ENCODE results near the gene YOD1. TPM values are rescaled to one million over a fixed set of nuclear protein-coding genes. Genes with fewer than 3 reads are reported as not detected.

YOD1 gene
- total and polyA plus RNA-seq, 2 of the 4 experiments (the other 2 are of a cell fraction), result 1.8 to 5.4 TPM

DNA sequence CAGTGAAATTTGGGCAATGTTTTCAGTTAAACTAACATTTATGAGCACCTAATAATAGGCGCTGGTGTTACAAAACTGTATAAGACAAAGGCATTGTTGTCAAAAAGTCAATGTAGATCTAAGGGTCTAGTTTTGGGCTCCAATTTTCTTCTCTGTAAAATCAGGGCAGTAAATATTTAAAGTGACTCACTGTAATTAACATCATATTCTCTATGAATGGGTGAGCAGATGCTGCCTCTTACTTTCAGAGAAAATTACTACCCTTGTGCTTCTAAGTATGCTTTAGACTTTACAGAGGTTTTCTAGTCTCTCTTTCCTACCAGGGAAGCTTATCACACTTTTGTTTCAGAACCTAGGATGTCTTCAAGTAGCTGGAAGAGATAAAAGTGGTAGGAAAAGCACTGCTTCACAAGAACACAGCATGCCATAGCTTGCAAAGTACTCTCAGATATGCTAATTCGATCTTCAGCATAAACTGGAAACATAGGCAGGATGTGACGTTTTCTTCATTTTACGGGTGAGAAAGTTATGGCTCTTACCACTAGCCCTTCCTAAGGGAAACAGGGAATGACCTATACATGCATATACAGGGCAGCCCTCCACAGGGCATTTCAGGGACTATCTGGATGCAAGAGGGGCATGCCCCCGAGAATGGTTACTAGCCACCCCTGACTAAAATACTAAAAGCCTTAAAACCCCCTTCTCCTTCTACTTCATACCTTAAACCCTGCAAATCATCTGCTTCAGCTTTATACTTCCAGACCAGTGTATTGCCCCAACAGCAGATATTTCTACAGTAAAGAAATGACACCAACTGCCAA lies 21.1 kb downstream of the YOD1 start (continued):
- no peak for TF ChIP-seq RAD21 (IDR thresholded peaks at IDR 0.05; ENCODE audit: low read length)

DNA sequence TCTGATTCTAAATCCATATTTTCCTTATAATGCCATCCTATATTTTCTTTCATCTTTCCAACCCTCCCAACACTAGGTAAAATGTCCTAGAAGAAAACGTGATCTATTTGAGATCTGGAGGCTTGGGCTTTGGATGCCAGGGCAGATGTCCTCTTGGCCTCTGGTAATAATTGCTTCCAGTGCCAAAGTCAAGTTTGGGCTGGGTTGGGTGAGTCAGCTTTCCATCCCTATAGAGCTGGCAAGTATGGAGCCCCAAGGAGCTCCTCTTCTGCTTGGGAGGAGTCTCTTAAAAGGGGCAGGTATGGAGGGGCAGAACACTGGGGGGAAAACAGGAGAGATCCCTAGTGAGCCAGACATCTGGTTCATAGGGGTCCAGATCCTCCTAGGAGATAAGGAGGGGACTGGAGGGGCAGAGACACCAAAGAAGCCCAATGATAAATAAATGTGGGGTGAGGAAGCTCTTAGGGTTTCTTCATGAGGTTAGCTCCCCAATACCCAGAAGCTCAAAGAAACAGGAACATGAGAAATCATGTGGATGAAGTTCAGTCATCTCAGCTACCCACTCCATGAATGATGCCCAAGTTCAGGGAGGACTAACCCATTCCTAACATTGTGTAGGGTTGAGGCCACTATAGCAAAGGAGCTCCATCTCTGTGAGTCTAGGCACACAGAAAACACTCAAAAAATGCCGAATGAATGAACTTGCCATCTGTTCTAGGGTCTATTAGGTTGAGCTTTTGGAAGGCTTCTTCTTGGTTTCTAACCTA lies 21.9 kb downstream of the YOD1 start:
- POLR2A ChIA-PET (ENCODE audit: unreplicated experiment), result no interaction called here
- no peak overlapping the region for H2BK15ac ChIP-seq (ENCODE audit: low read depth, low read length)
- H3K4me3 ChIP-seq (ENCODE audit: insufficient read depth, low read depth, low read length), result no peak overlapping the region
- no peak overlapping the region for H3K18ac ChIP-seq (ENCODE audit: low read depth, low read length)
- H4K20me1 ChIP-seq (ENCODE audit: insufficient read depth, low read length), result no peaks in the 10 kb centered on the region
- intact Hi-C loops (cut with micrococcal nuclease) (no loop called here), dilution Hi-C loops (cut with HindIII; ENCODE audit: low sequenced_read_pairs, unreplicated experiment) (no loop called here), in situ Hi-C loops (cut with MboI; ENCODE audit: low sequenced_read_pairs) (no loop called here)
- H3K23ac ChIP-seq (ENCODE audit: low read depth, low read length), result no peak overlapping the region
- H2AK5ac ChIP-seq (ENCODE audit: low read depth, low read length), result no peak overlapping the region
- TF ChIP-seq MXI1 (IDR thresholded peaks at IDR 0.05; ENCODE audit: borderline replicate concordance, low read depth, low read length) (no peak), RCOR1 (IDR thresholded peaks at IDR 0.05; ENCODE audit: insufficient replicate concordance, low read length) (no peak), SMC3 (IDR thresholded peaks at IDR 0.05; ENCODE audit: low read depth, low read length) (no peak), POLR2A (IDR thresholded peaks at IDR 0.05; ENCODE audit: low read depth, low read length) (no peak), MAZ (IDR thresholded peaks at IDR 0.05; ENCODE audit: borderline replicate concordance, low read depth, low read length) (no peak), MAFK (IDR thresholded peaks at IDR 0.05; ENCODE audit: low read depth, low read length) (no peak), NFE2L2 (IDR thresholded peaks at IDR 0.05; ENCODE audit: low read depth, low read length) (no peak), CEBPB (IDR thresholded peaks at IDR 0.05; ENCODE audit: low read depth, low read length) (no peak)
- TF ChIP-seq, protein P1, sequence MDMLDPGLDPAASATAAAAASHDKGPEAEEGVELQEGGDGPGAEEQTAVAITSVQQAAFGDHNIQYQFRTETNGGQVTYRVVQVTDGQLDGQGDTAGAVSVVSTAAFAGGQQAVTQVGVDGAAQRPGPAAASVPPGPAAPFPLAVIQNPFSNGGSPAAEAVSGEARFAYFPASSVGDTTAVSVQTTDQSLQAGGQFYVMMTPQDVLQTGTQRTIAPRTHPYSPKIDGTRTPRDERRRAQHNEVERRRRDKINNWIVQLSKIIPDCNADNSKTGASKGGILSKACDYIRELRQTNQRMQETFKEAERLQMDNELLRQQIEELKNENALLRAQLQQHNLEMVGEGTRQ (IDR thresholded peaks at IDR 0.05; ENCODE audit: low read depth, low read length), result no peak
- TF ChIP-seq, protein P2, sequence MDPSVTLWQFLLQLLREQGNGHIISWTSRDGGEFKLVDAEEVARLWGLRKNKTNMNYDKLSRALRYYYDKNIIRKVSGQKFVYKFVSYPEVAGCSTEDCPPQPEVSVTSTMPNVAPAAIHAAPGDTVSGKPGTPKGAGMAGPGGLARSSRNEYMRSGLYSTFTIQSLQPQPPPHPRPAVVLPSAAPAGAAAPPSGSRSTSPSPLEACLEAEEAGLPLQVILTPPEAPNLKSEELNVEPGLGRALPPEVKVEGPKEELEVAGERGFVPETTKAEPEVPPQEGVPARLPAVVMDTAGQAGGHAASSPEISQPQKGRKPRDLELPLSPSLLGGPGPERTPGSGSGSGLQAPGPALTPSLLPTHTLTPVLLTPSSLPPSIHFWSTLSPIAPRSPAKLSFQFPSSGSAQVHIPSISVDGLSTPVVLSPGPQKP (IDR thresholded peaks at IDR 0.05; ENCODE audit: borderline replicate concordance, low read depth, low read length), result no peak
- no peak overlapping the region for H3K56ac ChIP-seq (ENCODE audit: extremely low read depth, insufficient read depth, low read length)
- no peak overlapping the region for H2AFZ ChIP-seq (replicated peaks; ENCODE audit: low read length, poor library complexity)
- H2BK20ac ChIP-seq (ENCODE audit: low read depth, low read length), result no peak overlapping the region
- H3K9ac ChIP-seq (ENCODE audit: low read depth, low read length), result no peak overlapping the region
- no TSS peak for BruUV-seq (replicated peaks)
- peaks cover 6% of the 10 kb centered on the region for H3K4me1 ChIP-seq (ENCODE audit: control insufficient read depth, insufficient read depth, low read length)
- H3K27me3 ChIP-seq (ENCODE audit: control insufficient read depth, insufficient read depth, low read length), result peaks cover 10% of the 10 kb centered on the region
- ATAC-seq (ENCODE audit: low read depth) (no peak), DNase-seq (no peak)
- CTCF ChIA-PET, result interaction anchor here (2.0 kb wide), 1 partner anchor 21 kb away, joined by 5 read pairs; no protein-coding TSS in a partner anchor
- H2BK120ac ChIP-seq (ENCODE audit: low read depth, low read length), result no peak overlapping the region
- no peak overlapping the region for H2AK9ac ChIP-seq (replicated peaks; ENCODE audit: low read depth, low read length, poor library complexity)
- WGBS, 2 experiments (ENCODE audit: extremely low coverage in 2 of 2, insufficient read length in 1 of 2), result no CpG with 5 or more reads among the region's 2 CpGs
- H3K36me3 ChIP-seq (ENCODE audit: control insufficient read depth, insufficient read depth, low read length), result no peaks in the 10 kb centered on the region
- no peak overlapping the region for H4K8ac ChIP-seq (ENCODE audit: low read depth in 2 of 2, low read length in 2 of 2)
- no peak overlapping the region for H3K4ac ChIP-seq (ENCODE audit: low read depth, low read length)
- H3K9me1 ChIP-seq (ENCODE audit: insufficient read depth, low read length), result peaks cover 3% of the 10 kb centered on the region; the same call in 1 of the 2 replicates
- H4K91ac ChIP-seq (ENCODE audit: insufficient read depth, low read depth, low read length), result no peak overlapping the region
- H3K4me2 ChIP-seq (ENCODE audit: low read depth, low read length), result no peak overlapping the region
- H3K14ac ChIP-seq (replicated peaks; ENCODE audit: low read depth, low read length), result no peak overlapping the region
- no peaks in the 10 kb centered on the region for H3K79me1 ChIP-seq (ENCODE audit: low read depth in 1 of 2, low read length in 2 of 2)
- H3K9me3 ChIP-seq (ENCODE audit: control insufficient read depth, insufficient read depth, low read length), result no peaks in the 10 kb centered on the region
- no peak overlapping the region for H2BK5ac ChIP-seq (ENCODE audit: low read depth, low read length, poor library complexity, severe bottlenecking)
- no peak overlapping the region for H4K5ac ChIP-seq (ENCODE audit: low read depth, low read length)
- no peak overlapping the region for H3K27ac ChIP-seq (ENCODE audit: insufficient read depth, low read length)

All from IMR-90 (cell line).